ENCODE results near the gene PSMD1.

GRCh38 chr2:231051116-231051515, 5.6 kb upstream of the PSMD1 start:
- TF ChIP-seq EP300 (conservative IDR thresholded peaks at IDR 0.05; ENCODE audit: poor library complexity, severe bottlenecking) (no peak), CTCF (IDR thresholded peaks at IDR 0.05; ENCODE audit: poor library complexity, severe bottlenecking) (no peak)
